Nephron progenitor cell (in vitro differentiated cells): ENCODE data around the gene LRRC41.

Experiments
- DNase-seq: peaks from one replicate; pipeline ENCODE4 v3.0.0; 2021
- H3K27ac Mint-ChIP-seq: 2 replicates; pipeline ENCODE4 v1.8.0; 2021; ENCODE audit warnings: mild to moderate bottlenecking, moderate library complexity, mixed read lengths
- H3K27me3 Mint-ChIP-seq: 2 replicates; pipeline ENCODE4 v1.8.0; 2021; ENCODE audit warnings: mild to moderate bottlenecking, low read depth, mixed read lengths; ENCODE audit not compliant: poor library complexity
- H3K36me3 Mint-ChIP-seq: 2 replicates; pipeline ENCODE4 v1.8.0; 2021; ENCODE audit warnings: low read depth, mixed read lengths
- H3K4me1 Mint-ChIP-seq: 2 replicates; pipeline ENCODE4 v1.8.0; 2021; ENCODE audit warnings: mixed read lengths
- H3K4me3 Mint-ChIP-seq: 2 replicates; pipeline ENCODE4 v1.8.0; 2021; ENCODE audit warnings: mild to moderate bottlenecking, moderate library complexity, mixed read lengths
- H3K9me3 Mint-ChIP-seq: 2 replicates; pipeline ENCODE4 v1.8.0; 2021; ENCODE audit warnings: mild to moderate bottlenecking, moderate library complexity, mixed read lengths
- TF ChIP-seq, protein P1 (sequence below): fragments of 200-600 bp; sonication (generic); IDR thresholded peaks from 2 replicates; pipeline ENCODE4 v1.5.0; 2021; ENCODE audit warnings: antibody characterized with exemption

Gene LRRC41

DNA sequence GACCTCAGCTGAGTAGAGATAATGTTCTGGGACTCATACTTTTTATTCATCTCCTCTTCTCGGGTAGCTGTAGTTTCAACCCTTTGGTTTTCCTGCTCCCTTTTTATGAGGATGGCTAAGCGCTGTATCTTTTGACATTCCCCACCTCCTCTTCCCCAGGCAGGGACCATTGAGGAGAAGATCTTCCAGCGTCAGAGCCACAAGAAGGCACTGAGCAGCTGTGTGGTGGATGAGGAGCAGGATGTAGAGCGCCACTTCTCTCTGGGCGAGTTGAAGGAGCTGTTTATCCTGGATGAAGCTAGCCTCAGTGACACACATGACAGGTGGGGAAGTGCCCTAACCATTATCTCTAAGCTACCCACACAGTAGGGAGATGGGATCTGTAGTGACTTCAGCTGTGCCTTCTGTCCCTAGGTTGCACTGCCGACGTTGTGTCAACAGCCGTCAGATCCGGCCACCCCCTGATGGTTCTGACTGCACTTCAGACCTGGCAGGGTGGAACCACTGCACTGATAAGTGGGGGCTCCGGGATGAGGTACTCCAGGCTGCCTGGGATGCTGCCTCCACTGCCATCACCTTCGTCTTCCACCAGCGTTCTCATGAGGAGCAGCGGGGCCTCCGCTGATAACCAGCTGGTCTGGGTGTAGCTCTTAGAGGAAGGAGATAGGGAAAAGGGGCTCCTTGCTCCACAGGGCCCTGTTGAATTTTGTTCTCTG, 25.6 kb downstream of the LRRC41 start:
- Mint-ChIP-seq H3K36me3 (peaks cover 72% of the 10 kb centered on the region), H3K27ac (peak overlapping the region; percentile 89), H3K4me1 (peaks cover 24% of the 10 kb centered on the region), H3K27me3 (no peaks in the 10 kb centered on the region), H3K4me3 (no peak overlapping the region), H3K9me3 (no peaks in the 10 kb centered on the region)
- no peak for DNase-seq
- TF ChIP-seq, protein P1, sequence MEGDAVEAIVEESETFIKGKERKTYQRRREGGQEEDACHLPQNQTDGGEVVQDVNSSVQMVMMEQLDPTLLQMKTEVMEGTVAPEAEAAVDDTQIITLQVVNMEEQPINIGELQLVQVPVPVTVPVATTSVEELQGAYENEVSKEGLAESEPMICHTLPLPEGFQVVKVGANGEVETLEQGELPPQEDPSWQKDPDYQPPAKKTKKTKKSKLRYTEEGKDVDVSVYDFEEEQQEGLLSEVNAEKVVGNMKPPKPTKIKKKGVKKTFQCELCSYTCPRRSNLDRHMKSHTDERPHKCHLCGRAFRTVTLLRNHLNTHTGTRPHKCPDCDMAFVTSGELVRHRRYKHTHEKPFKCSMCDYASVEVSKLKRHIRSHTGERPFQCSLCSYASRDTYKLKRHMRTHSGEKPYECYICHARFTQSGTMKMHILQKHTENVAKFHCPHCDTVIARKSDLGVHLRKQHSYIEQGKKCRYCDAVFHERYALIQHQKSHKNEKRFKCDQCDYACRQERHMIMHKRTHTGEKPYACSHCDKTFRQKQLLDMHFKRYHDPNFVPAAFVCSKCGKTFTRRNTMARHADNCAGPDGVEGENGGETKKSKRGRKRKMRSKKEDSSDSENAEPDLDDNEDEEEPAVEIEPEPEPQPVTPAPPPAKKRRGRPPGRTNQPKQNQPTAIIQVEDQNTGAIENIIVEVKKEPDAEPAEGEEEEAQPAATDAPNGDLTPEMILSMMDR = no peak

DNA sequence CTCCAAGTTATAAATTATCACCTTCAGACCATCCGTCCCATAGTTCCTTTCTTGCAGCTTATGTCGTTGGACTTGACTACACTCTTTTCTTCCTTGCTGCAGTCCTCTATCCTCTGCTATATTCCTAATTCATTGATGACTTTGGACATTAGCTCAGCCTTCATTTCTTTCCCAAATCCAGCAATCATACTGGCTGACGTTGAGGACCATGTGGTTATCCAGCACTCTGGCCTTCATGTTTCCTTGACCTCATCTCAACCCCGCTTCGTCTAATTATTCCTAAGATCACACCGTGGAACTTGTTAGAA, 28.4 kb downstream of the LRRC41 start:
- H3K27ac Mint-ChIP-seq = peak overlapping the region; percentile 50
- peaks cover 26% of the 10 kb centered on the region for H3K4me1 Mint-ChIP-seq
- H3K9me3 Mint-ChIP-seq = no peaks in the 10 kb centered on the region
- H3K27me3 Mint-ChIP-seq = no peaks in the 10 kb centered on the region
- DNase-seq = no peak
- H3K4me3 Mint-ChIP-seq = no peak overlapping the region
- TF ChIP-seq, protein P1 = no peak
- H3K36me3 Mint-ChIP-seq = peaks cover 62% of the 10 kb centered on the region

DNA sequence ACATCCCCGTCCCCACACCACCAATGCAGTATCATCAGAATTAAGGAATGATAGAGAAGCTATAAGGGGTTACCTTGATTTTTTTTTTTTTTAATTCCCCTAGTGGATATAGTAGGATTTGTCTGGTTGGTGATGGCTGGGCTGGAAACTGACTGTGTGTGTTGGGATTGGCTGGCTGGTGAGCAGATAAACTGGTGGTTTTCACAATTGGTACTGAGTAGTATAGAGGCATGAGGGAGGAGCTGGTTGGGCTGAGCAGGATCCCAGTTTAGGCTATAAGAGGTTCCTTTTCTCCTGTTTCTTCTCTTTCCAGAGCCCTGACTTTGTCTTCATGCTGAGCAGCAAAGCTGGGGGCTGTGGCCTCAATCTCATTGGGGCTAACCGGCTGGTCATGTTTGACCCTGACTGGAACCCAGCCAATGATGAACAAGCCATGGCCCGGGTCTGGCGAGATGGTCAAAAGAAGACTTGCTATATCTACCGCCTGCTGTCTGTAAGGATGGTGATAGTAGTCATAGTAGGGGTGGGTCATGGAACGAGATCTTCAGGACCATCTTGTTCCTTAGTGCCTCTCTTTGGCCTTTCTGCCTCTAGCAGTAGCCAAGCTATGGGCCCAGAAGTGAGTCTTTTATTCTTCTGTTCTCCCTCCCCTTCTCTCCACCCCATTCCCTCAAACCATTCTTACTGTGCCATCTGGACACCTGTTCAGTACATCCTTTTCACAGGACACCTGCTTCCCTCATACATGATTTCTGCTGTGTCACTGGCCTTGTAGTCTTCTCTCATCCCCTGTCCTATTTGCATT, 29.0 kb downstream of the LRRC41 start:
- no peak overlapping the region for H3K4me3 Mint-ChIP-seq
- no peaks in the 10 kb centered on the region for H3K27me3 Mint-ChIP-seq
- peak overlapping the region; percentile 66 for H3K27ac Mint-ChIP-seq
- DNase-seq = no peak
- H3K36me3 Mint-ChIP-seq = peaks cover 65% of the 10 kb centered on the region
- H3K9me3 Mint-ChIP-seq = no peaks in the 10 kb centered on the region
- peaks cover 26% of the 10 kb centered on the region for H3K4me1 Mint-ChIP-seq
- TF ChIP-seq, protein P1 = no peak

DNA sequence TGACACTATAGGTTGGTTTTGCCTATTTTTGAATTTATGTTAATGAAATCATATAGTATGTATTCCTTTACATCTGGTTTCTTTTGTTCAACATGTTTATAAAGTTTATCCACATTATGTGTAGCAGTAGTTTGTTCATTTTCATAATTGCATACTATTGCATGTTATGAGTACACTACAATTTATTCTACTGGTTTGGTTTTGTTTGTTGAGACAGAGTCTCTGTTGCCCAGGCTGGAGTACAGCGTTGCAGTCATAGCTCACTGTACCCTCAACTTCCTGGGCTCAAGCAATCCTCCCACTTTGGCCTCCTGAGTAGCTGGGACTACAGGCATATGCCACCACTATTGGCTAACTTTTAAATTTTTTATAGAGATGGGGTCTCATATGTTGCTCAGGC, 34.8 kb downstream of the LRRC41 start:
- H3K27ac Mint-ChIP-seq = no peak overlapping the region
- TF ChIP-seq, protein P1 = no peak
- H3K4me1 Mint-ChIP-seq = peaks cover 9% of the 10 kb centered on the region
- H3K36me3 Mint-ChIP-seq = peaks cover 62% of the 10 kb centered on the region
- no peaks in the 10 kb centered on the region for H3K9me3 Mint-ChIP-seq
- no peaks in the 10 kb centered on the region for H3K27me3 Mint-ChIP-seq
- H3K4me3 Mint-ChIP-seq = no peak overlapping the region
- DNase-seq = no peak

DNA sequence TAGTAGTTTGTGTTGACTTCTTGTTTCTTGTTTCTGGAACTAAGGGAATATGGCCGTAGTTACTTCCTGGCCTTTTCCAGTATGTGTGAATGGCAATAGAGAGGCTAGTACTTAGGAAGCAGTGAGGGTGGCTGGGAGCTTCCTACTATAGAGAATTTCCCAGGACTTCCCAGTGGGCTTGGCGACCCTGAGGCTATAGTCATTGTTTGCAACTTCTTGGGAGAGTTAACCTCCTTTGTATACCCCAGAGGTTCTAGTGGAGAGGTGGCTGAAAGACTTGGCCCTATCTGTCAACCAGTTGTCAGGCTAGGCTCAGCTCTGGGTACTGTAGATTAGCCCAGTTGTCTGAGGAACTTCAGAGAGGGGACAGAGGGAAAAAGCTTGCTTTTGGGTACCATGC, 40.3 kb downstream of the LRRC41 start:
- Mint-ChIP-seq H3K9me3 (no peaks in the 10 kb centered on the region), H3K4me1 (no peaks in the 10 kb centered on the region), H3K36me3 (peaks cover 59% of the 10 kb centered on the region), H3K27me3 (no peaks in the 10 kb centered on the region), H3K27ac (peak overlapping the region; percentile 55), H3K4me3 (no peak overlapping the region)
- DNase-seq = no peak
- TF ChIP-seq, protein P1 = no peak

DNA sequence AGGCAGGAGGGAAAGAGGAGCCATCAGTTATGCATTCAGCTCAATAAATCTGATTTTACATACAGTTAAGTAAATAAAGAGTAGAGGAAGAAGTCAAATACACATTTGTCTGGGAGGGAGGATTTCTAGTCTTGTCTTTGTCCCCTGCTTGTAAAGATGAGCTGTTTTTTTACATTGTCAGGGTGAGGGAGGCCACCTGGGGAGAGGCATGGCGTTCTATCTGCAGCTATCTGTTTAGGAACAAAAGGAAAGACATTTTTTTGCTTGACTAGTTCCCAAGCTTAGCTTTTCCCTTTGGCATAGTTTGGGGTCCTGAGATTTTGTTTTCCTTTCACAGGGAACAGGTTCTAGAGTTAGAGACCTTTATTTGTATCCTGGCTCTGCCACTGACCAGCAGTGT, 40.9 kb downstream of the LRRC41 start:
- Mint-ChIP-seq H3K4me1 (no peaks in the 10 kb centered on the region), H3K27me3 (no peaks in the 10 kb centered on the region), H3K4me3 (no peak overlapping the region), H3K9me3 (no peaks in the 10 kb centered on the region), H3K36me3 (peaks cover 57% of the 10 kb centered on the region), H3K27ac (no peak overlapping the region)
- TF ChIP-seq, protein P1 = no peak
- DNase-seq = no peak
